Hepatocyte (in vitro differentiated cells): Measurements from ENCODE around the gene PAGE5. TPM values are rescaled to one million over a fixed set of nuclear protein-coding genes. Genes with fewer than 3 reads are reported as not detected.

Experiments
- DNase-seq: peaks from one replicate; pipeline ENCODE4 v3.0.0-alpha.2; 2016; ENCODE audit warnings: low spot score
- H2AFZ ChIP-seq: fragments of 200-600 bp; sonication (generic); 2 replicates; pipeline ENCODE4 v1.6.0; 2016; ENCODE audit warnings: antibody characterized with exemption, mild to moderate bottlenecking
- H3K27ac ChIP-seq: fragments of 200-600 bp; sonication (generic); 2 replicates; pipeline ENCODE4 v1.5.1; 2016; ENCODE audit warnings: mild to moderate bottlenecking
- H3K27me3 ChIP-seq: fragments of 200-600 bp; sonication (generic); 2 replicates; pipeline ENCODE4 v1.6.1; 2016
- H3K36me3 ChIP-seq: fragments of 200-600 bp; sonication (generic); replicated peaks from 2 replicates; pipeline ENCODE4 v1.5.1; 2016; ENCODE audit warnings: low read depth; ENCODE audit not compliant: insufficient read depth
- H3K4me1 ChIP-seq: fragments of 200-600 bp; sonication (generic); 2 replicates; pipeline ENCODE4 v1.5.1; 2016; ENCODE audit warnings: mild to moderate bottlenecking, moderate library complexity; ENCODE audit not compliant: insufficient read depth
- H3K4me2 ChIP-seq: fragments of 200-600 bp; sonication (generic); 2 replicates; pipeline ENCODE4 v1.6.0; 2016
- H3K4me3 ChIP-seq: fragments of 200-600 bp; sonication (generic); 2 replicates; pipeline ENCODE4 v1.5.1; 2016; ENCODE audit warnings: mild to moderate bottlenecking
- H3K79me2 ChIP-seq: fragments of 200-600 bp; sonication (generic); 2 replicates; pipeline ENCODE4 v1.6.0; 2017; ENCODE audit warnings: mild to moderate bottlenecking
- H3K9me2 ChIP-seq: fragments of 200-600 bp; sonication (generic); replicated peaks from 2 replicates; pipeline ENCODE4 v1.6.0; 2017; ENCODE audit warnings: mild to moderate bottlenecking; ENCODE audit not compliant: insufficient read depth
- H3K9me3 ChIP-seq: fragments of 200-600 bp; sonication (generic); 2 replicates; pipeline ENCODE4 v1.5.1; 2016; ENCODE audit warnings: low read depth, mild to moderate bottlenecking
- H4K20me1 ChIP-seq: fragments of 200-600 bp; sonication (generic); 2 replicates; pipeline ENCODE4 v1.6.0; 2016; ENCODE audit warnings: mild to moderate bottlenecking; ENCODE audit not compliant: insufficient read depth, poor library complexity, severe bottlenecking
- EZH2 ChIP-seq: fragments of 200-600 bp; sonication (generic); IDR thresholded peaks from 2 replicates; pipeline ENCODE4 v1.6.1; 2016; ENCODE audit warnings: antibody characterized with exemption, mild to moderate bottlenecking, borderline replicate concordance
- EZH2phosphoT487 ChIP-seq: fragments of 200-600 bp; sonication (generic); IDR thresholded peaks from one replicate; pipeline ENCODE4 v1.6.1; 2018; ENCODE audit warnings: antibody characterized with exemption, mild to moderate bottlenecking, low read depth, moderate library complexity; ENCODE audit not compliant: unreplicated experiment, severe bottlenecking
- WGBS: methylation state at CpG from one replicate; pipeline ENCODE4 v1.1.6; 2016; ENCODE audit warnings: low lambda C conversion rate; ENCODE audit errors: missing lambda C conversion rate; 5-methylcytosine and 5-hydroxymethylcytosine counted together
- polyA plus RNA-seq: library from polyadenylated mRNA; unstranded; fragments of >200 nt; fragmentation: Nextera tagmentation; extraction: Ambion mirVana; gene quantifications from 2 replicates; pipeline ENCODE4 v1.2.1, GENCODE V29; 2016
- total RNA-seq: library from RNA; depleted of rRNA; stranded (reverse); fragments of >200 nt; gene quantifications from 2 replicates; pipeline ENCODE4 v1.2.3, GENCODE V29; 2014
- TF ChIP-seq, protein P1 (sequence below): fragments of 200-600 bp; sonication (generic); IDR thresholded peaks from 2 replicates; pipeline ENCODE4 v1.5.1; 2016; ENCODE audit warnings: antibody characterized with exemption, mild to moderate bottlenecking; ENCODE audit not compliant: poor library complexity

PAGE5 gene
- total RNA-seq (not detected in 2 replicates), polyA plus RNA-seq (not detected in 2 replicates)

- Histone ChIP-seq H3K9me3 (no peaks in the 10 kb centered on the region), H3K9me2 (no peaks in the 10 kb centered on the region), H3K27me3 (no peaks in the 10 kb centered on the region), H2AFZ (no peak within 1 kb of the TSS), H4K20me1 (no peaks in the 10 kb centered on the region), H3K79me2 (no peaks in the 10 kb centered on the region), H3K36me3 (no peaks in the 10 kb centered on the region), H3K27ac (no peak within 1 kb of the TSS), H3K4me1 (no peaks in the 10 kb centered on the region), H3K4me2 (no peak within 1 kb of the TSS), H3K4me3 (no peak within 1 kb of the TSS)
- TF ChIP-seq, protein P1, sequence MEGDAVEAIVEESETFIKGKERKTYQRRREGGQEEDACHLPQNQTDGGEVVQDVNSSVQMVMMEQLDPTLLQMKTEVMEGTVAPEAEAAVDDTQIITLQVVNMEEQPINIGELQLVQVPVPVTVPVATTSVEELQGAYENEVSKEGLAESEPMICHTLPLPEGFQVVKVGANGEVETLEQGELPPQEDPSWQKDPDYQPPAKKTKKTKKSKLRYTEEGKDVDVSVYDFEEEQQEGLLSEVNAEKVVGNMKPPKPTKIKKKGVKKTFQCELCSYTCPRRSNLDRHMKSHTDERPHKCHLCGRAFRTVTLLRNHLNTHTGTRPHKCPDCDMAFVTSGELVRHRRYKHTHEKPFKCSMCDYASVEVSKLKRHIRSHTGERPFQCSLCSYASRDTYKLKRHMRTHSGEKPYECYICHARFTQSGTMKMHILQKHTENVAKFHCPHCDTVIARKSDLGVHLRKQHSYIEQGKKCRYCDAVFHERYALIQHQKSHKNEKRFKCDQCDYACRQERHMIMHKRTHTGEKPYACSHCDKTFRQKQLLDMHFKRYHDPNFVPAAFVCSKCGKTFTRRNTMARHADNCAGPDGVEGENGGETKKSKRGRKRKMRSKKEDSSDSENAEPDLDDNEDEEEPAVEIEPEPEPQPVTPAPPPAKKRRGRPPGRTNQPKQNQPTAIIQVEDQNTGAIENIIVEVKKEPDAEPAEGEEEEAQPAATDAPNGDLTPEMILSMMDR, result no peak
- no peak for TF ChIP-seq EZH2phosphoT487
- TF ChIP-seq EZH2, result no peak
- 82% methylated on average over 30 of the region's 30 CpGs for WGBS
- DNase-seq, result no peak
These were observed at the start of gene PAGE5 for GRCh38 chrX:55220119-55220794. PAGE5 (plus strand) TSS chrX:55220346; CDS start chrX:55221383, 1,037 bp downstream.

- Histone ChIP-seq H3K4me1 (no peaks in the 10 kb centered on the region), H3K4me2 (no peak overlapping the region), H3K27ac (no peak overlapping the region), H3K36me3 (no peaks in the 10 kb centered on the region), H3K9me3 (no peaks in the 10 kb centered on the region), H3K79me2 (no peaks in the 10 kb centered on the region), H3K4me3 (no peak overlapping the region), H4K20me1 (no peaks in the 10 kb centered on the region), H3K27me3 (no peaks in the 10 kb centered on the region), H2AFZ (no peak overlapping the region), H3K9me2 (no peaks in the 10 kb centered on the region)
- TF ChIP-seq EZH2phosphoT487 (no peak), EZH2 (no peak)
- TF ChIP-seq, protein P1, result no peak
- 83% methylated on average over 2 of the region's 2 CpGs for WGBS
- no peak for DNase-seq
These were observed 32.9 kb upstream of the PAGE5 start for GRCh38 chrX:55187281-55187680.

DNA sequence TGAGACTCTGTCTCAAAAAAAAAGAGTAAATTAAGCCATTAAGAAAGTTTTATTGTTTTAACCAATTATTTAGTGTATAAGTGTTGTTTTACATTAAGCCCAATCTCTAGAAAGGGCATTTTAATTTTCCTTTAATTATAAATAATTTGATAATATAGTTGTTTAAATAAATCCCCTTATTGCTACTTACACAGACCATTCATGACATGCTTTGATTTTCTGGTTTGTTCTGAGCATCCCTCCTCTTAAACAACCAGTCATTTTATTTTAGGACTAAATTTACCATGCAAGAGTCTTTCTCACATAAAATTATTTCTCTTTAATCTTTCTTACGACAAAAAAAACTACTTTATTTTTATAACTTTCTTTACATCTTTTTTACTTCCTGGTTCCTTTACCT lies 23.5 kb upstream of the PAGE5 start:
- no peaks in the 10 kb centered on the region for H3K4me1 ChIP-seq
- H3K27ac ChIP-seq, result no peak overlapping the region
- H2AFZ ChIP-seq, result no peak overlapping the region
- TF ChIP-seq, protein P1, result no peak
- no peak for TF ChIP-seq EZH2
- TF ChIP-seq EZH2phosphoT487, result no peak
- no peaks in the 10 kb centered on the region for H3K79me2 ChIP-seq
- no peaks in the 10 kb centered on the region for H4K20me1 ChIP-seq
- H3K4me2 ChIP-seq, result no peak overlapping the region
- H3K4me3 ChIP-seq, result no peak overlapping the region
- no peaks in the 10 kb centered on the region for H3K9me2 ChIP-seq
- 53% methylated on average over 1 of the region's 1 CpG for WGBS
- no peaks in the 10 kb centered on the region for H3K27me3 ChIP-seq
- H3K36me3 ChIP-seq, result no peaks in the 10 kb centered on the region
- DNase-seq, result no peak
- H3K9me3 ChIP-seq, result peaks cover 3% of the 10 kb centered on the region
